GM23338 (cell line): ENCODE data around the gene PKHD1. TPM values are rescaled to one million over a fixed set of nuclear protein-coding genes. Genes with fewer than 3 reads are reported as not detected.

Source experiments
- ATAC-seq: fragments of 200-7000 bp; cut with Tn5 transposase; 3 replicates; pipeline ENCODE4 v1.9.1; 2020
- DNase-seq: peaks from one replicate; pipeline ENCODE4 v3.0.0-alpha.2; 2015; ENCODE audit warnings: low spot score
- H2AFZ ChIP-seq: fragments of 200-600 bp; sonication (generic); 2 replicates; pipeline ENCODE4 v1.8.0; 2016; ENCODE audit warnings: antibody characterized with exemption, mild to moderate bottlenecking, moderate library complexity
- H3F3A ChIP-seq: fragments of 200-600 bp; sonication (generic); replicated peaks from 2 replicates; pipeline ENCODE4 v1.8.0; 2017; ENCODE audit warnings: antibody characterized with exemption, mixed run types, low read depth
- H3K27ac ChIP-seq: fragments of 200-600 bp; sonication (generic); 2 replicates; pipeline ENCODE4 v1.6.1; 2016; ENCODE audit warnings: low read depth
- H3K27me3 ChIP-seq: fragments of 200-600 bp; sonication (generic); 2 replicates; pipeline ENCODE4 v1.8.0; 2016; ENCODE audit warnings: mild to moderate bottlenecking, mixed run types, moderate library complexity; ENCODE audit not compliant: insufficient read depth
- H3K36me3 ChIP-seq: fragments of 200-600 bp; sonication (generic); 2 replicates; pipeline ENCODE4 v1.8.0; 2016; ENCODE audit warnings: mild to moderate bottlenecking; ENCODE audit not compliant: insufficient read depth
- H3K4me1 ChIP-seq: fragments of 200-600 bp; sonication (generic); 2 replicates; pipeline ENCODE4 v1.8.0; 2016; ENCODE audit warnings: mild to moderate bottlenecking, moderate library complexity; ENCODE audit not compliant: insufficient read depth
- H3K4me2 ChIP-seq: fragments of 200-600 bp; sonication (generic); 2 replicates; pipeline ENCODE4 v1.7.1; 2017; ENCODE audit warnings: mixed run types
- H3K4me3 ChIP-seq: fragments of 200-600 bp; sonication (generic); 2 replicates; pipeline ENCODE4 v1.6.1; 2016; ENCODE audit warnings: mixed run types
- H3K79me2 ChIP-seq: fragments of 200-600 bp; sonication (generic); replicated peaks from 2 replicates; pipeline ENCODE4 v1.8.0; 2017; ENCODE audit warnings: mild to moderate bottlenecking; ENCODE audit not compliant: insufficient read depth
- H3K9me2 ChIP-seq: fragments of 200-600 bp; sonication (generic); 2 replicates; pipeline ENCODE4 v1.8.0; 2017; ENCODE audit not compliant: insufficient read depth
- H4K20me1 ChIP-seq: fragments of 200-600 bp; sonication (generic); replicated peaks from 2 replicates; pipeline ENCODE4 v1.8.0; 2017; ENCODE audit warnings: mild to moderate bottlenecking; ENCODE audit not compliant: insufficient read depth
- H3K27ac Mint-ChIP-seq: 2 replicates; pipeline ENCODE4 v1.8.0; 2020; ENCODE audit warnings: inconsistent platforms, mild to moderate bottlenecking, moderate library complexity, mixed read lengths
- H3K27me3 Mint-ChIP-seq: 3 replicates; pipeline ENCODE4 v1.8.0; 2022; ENCODE audit warnings: low read depth, mild to moderate bottlenecking, moderate library complexity, mixed read lengths, inconsistent platforms; ENCODE audit not compliant: insufficient read depth, poor library complexity
- H3K36me3 Mint-ChIP-seq: 3 replicates; pipeline ENCODE4 v1.8.0; 2021; ENCODE audit warnings: low read depth, mild to moderate bottlenecking, inconsistent platforms, moderate library complexity, mixed read lengths
- H3K4me1 Mint-ChIP-seq: 3 replicates; pipeline ENCODE4 v1.8.0; 2020; ENCODE audit warnings: mild to moderate bottlenecking, inconsistent platforms, mixed read lengths
- H3K4me3 Mint-ChIP-seq: 3 replicates; pipeline ENCODE4 v1.8.0; 2021; ENCODE audit warnings: moderate library complexity, mild to moderate bottlenecking, inconsistent platforms, mixed read lengths
- H3K9me3 Mint-ChIP-seq: 3 replicates; pipeline ENCODE4 v1.8.0; 2020; ENCODE audit warnings: moderate library complexity, mild to moderate bottlenecking, inconsistent platforms, mixed read lengths
- CREB1 ChIP-seq: fragments of 250-450 bp; sonication (Bioruptor Pico); IDR thresholded peaks from 2 replicates; pipeline ENCODE4 v1.5.0; 2020; ENCODE audit warnings: low read depth, mild to moderate bottlenecking, moderate library complexity
- NANOG ChIP-seq: IDR thresholded peaks from 2 replicates; pipeline ENCODE4 v1.6.1; 2016; ENCODE audit warnings: antibody characterized with exemption, borderline replicate concordance
- ZNF331 ChIP-seq: fragments of 250-450 bp; sonication (Bioruptor Pico); IDR thresholded peaks from 2 replicates; pipeline ENCODE4 v1.5.0; 2020; ENCODE audit warnings: low read depth, mild to moderate bottlenecking, moderate library complexity
- polyA plus RNA-seq: library from polyadenylated mRNA; unstranded; fragments of >200 nt; fragmentation: Nextera tagmentation; extraction: Ambion mirVana; gene quantifications from 2 replicates; pipeline ENCODE4 v1.2.1, GENCODE V29; 2016
- total RNA-seq: library from RNA; depleted of rRNA; stranded (reverse); fragments of >200 nt; shearing (Covaris generic); gene quantifications from 2 replicates; pipeline ENCODE4 v1.2.3, GENCODE V29; 2014
- TF ChIP-seq, protein P1 (sequence below): fragments of 250-450 bp; sonication (Bioruptor Pico); IDR thresholded peaks from 2 replicates; pipeline ENCODE4 v1.5.0; 2020; ENCODE audit warnings: mild to moderate bottlenecking, moderate library complexity
- TF ChIP-seq, protein P2 (sequence below): IDR thresholded peaks from 2 replicates; pipeline ENCODE4 v1.6.1; 2016; ENCODE audit warnings: antibody characterized with exemption
- TF ChIP-seq, protein P3 (sequence below), 2 experiments: fragments of 200-600 bp in 1 of 2; sonication (generic) in 1 of 2; conservative IDR thresholded peaks; 2 replicates each; pipeline versions ENCODE4 v1.5.1 to v1.6.1; 2016 to 2017; ENCODE audit warnings: antibody characterized with exemption in 2 of 2, low read depth in 2 of 2, mild to moderate bottlenecking in 2 of 2, moderate library complexity in 1 of 2

The PKHD1 gene
- total and polyA plus RNA-seq, 2 experiments from 2014 or later = 0.03 to 0.07 TPM

DNA sequence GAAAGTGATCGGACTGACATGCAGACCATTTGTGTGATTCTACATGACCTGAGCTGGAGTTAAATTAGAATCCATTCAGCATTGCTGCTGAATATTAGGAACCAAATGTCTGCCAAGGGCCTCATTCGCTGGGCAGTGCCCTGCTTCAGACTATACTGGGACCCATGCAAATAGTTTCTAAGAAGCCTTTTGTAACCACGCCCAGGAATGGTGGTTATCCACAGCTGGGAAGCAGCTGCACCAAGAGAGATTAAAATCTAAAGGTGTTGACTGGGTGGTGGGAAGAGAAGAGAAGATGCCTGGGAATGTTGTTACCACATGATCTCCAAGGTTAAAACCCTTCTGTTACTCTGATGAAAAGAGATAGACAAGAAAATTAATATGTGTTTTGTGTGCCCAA lies 156.8 kb downstream of the PKHD1 start (continued):
- TF ChIP-seq, protein P1, sequence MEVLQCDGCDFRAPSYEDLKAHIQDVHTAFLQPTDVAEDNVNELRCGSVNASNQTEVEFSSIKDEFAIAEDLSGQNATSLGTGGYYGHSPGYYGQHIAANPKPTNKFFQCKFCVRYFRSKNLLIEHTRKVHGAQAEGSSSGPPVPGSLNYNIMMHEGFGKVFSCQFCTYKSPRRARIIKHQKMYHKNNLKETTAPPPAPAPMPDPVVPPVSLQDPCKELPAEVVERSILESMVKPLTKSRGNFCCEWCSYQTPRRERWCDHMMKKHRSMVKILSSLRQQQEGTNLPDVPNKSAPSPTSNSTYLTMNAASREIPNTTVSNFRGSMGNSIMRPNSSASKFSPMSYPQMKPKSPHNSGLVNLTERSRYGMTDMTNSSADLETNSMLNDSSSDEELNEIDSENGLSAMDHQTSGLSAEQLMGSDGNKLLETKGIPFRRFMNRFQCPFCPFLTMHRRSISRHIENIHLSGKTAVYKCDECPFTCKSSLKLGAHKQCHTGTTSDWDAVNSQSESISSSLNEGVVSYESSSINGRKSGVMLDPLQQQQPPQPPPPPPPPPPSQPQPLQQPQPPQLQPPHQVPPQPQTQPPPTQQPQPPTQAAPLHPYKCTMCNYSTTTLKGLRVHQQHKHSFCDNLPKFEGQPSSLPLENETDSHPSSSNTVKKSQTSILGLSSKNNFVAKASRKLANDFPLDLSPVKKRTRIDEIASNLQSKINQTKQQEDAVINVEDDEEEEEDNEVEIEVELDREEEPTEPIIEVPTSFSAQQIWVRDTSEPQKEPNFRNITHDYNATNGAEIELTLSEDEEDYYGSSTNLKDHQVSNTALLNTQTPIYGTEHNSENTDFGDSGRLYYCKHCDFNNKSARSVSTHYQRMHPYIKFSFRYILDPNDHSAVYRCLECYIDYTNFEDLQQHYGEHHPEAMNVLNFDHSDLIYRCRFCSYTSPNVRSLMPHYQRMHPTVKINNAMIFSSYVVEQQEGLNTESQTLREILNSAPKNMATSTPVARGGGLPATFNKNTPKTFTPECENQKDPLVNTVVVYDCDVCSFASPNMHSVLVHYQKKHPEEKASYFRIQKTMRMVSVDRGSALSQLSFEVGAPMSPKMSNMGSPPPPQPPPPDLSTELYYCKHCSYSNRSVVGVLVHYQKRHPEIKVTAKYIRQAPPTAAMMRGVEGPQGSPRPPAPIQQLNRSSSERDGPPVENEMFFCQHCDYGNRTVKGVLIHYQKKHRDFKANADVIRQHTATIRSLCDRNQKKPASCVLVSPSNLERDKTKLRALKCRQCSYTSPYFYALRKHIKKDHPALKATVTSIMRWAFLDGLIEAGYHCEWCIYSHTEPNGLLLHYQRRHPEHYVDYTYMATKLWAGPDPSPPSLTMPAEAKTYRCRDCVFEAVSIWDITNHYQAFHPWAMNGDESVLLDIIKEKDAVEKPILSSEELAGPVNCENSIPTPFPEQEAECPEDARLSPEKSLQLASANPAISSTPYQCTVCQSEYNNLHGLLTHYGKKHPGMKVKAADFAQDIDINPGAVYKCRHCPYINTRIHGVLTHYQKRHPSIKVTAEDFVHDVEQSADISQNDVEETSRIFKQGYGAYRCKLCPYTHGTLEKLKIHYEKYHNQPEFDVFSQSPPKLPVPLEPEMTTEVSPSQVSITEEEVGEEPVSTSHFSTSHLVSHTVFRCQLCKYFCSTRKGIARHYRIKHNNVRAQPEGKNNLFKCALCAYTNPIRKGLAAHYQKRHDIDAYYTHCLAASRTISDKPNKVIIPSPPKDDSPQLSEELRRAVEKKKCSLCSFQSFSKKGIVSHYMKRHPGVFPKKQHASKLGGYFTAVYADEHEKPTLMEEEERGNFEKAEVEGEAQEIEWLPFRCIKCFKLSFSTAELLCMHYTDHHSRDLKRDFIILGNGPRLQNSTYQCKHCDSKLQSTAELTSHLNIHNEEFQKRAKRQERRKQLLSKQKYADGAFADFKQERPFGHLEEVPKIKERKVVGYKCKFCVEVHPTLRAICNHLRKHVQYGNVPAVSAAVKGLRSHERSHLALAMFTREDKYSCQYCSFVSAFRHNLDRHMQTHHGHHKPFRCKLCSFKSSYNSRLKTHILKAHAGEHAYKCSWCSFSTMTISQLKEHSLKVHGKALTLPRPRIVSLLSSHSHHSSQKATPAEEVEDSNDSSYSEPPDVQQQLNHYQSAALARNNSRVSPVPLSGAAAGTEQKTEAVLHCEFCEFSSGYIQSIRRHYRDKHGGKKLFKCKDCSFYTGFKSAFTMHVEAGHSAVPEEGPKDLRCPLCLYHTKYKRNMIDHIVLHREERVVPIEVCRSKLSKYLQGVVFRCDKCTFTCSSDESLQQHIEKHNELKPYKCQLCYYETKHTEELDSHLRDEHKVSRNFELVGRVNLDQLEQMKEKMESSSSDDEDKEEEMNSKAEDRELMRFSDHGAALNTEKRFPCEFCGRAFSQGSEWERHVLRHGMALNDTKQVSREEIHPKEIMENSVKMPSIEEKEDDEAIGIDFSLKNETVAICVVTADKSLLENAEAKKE (CRISPR knock-in tag) = no peak
- TF ChIP-seq, protein P2, sequence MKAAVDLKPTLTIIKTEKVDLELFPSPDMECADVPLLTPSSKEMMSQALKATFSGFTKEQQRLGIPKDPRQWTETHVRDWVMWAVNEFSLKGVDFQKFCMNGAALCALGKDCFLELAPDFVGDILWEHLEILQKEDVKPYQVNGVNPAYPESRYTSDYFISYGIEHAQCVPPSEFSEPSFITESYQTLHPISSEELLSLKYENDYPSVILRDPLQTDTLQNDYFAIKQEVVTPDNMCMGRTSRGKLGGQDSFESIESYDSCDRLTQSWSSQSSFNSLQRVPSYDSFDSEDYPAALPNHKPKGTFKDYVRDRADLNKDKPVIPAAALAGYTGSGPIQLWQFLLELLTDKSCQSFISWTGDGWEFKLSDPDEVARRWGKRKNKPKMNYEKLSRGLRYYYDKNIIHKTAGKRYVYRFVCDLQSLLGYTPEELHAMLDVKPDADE = no peak
- no peak for TF ChIP-seq CREB1
- TF ChIP-seq, protein P3, sequence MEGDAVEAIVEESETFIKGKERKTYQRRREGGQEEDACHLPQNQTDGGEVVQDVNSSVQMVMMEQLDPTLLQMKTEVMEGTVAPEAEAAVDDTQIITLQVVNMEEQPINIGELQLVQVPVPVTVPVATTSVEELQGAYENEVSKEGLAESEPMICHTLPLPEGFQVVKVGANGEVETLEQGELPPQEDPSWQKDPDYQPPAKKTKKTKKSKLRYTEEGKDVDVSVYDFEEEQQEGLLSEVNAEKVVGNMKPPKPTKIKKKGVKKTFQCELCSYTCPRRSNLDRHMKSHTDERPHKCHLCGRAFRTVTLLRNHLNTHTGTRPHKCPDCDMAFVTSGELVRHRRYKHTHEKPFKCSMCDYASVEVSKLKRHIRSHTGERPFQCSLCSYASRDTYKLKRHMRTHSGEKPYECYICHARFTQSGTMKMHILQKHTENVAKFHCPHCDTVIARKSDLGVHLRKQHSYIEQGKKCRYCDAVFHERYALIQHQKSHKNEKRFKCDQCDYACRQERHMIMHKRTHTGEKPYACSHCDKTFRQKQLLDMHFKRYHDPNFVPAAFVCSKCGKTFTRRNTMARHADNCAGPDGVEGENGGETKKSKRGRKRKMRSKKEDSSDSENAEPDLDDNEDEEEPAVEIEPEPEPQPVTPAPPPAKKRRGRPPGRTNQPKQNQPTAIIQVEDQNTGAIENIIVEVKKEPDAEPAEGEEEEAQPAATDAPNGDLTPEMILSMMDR (conservative IDR thresholded peaks at IDR 0.05; ENCODE audit: low read depth in 2 of 2) = no peak

DNA sequence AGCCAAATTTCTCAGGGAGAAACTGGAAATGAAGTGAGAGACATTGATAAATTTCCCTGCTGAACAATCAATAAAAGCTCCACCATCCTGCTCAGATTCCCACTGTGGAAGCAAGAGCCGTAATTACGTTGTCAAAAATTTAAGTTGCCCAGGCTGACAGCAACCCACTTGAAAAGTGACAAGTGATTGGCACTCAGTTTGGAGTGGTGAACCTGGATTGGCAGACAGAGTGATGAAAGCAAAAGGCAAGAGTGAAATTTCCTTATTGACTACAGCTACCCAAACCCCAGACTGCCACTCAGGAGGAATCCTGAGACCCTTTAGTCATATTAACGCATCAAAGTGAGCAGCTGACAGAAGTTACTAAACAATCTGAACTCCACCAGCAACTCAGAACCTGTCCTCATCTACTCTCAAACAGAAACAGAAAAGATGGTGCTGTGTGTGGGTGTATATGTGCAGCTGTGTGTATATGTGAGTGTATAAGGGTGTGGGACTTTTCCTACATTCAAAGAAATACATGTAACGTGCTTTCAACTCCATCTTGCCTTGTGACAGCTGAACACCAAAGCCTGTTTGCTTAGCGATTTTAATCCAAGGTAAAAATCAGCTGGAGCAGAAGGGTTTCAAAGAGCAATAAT lies 157.4 kb downstream of the PKHD1 start:
- Mint-ChIP-seq H3K27ac (no peak overlapping the region), H3K27me3 (peaks cover 7% of the 10 kb centered on the region), H3K36me3 (peaks cover 2% of the 10 kb centered on the region; the same call in 1 of the 3 replicates), H3K4me1 (peaks cover 17% of the 10 kb centered on the region), H3K4me3 (no peak overlapping the region), H3K9me3 (peaks cover 3% of the 10 kb centered on the region)
- Histone ChIP-seq H2AFZ (no peak overlapping the region), H4K20me1 (no peaks in the 10 kb centered on the region), H3K9me2 (peaks cover under 1% of the 10 kb centered on the region; the same call in 1 of the 2 replicates), H3K4me1 (peaks cover 7% of the 10 kb centered on the region; the same call in 1 of the 2 replicates), H3K4me3 (no peak overlapping the region), H3K4me2 (no peak overlapping the region), H3K27me3 (no peaks in the 10 kb centered on the region), H3K27ac (no peak overlapping the region), H3K36me3 (no peaks in the 10 kb centered on the region), H3F3A (no peaks in the 10 kb centered on the region), H3K79me2 (no peaks in the 10 kb centered on the region)
- DNase-seq = no peak
- no peak for ATAC-seq
- TF ChIP-seq ZNF331 (CRISPR knock-in tag) = no peak
- no peak for TF ChIP-seq NANOG
